Gastroesophageal sphincter (tissue), 3 donors: Measurements from ENCODE around the gene BAIAP2L1.

Experiments used
- CTCF ChIP-seq, 4 experiments: fragments of 200-600 bp in 2 of 4; fragments of 450-650 bp in 2 of 4; sonication (generic) in 1 of 4; IDR thresholded peaks; one replicate each; pipeline ENCODE4 v1.5.1; 2017 to 2019; ENCODE audit warnings: antibody characterized with exemption in 4 of 4, mild to moderate bottlenecking in 2 of 4, moderate library complexity in 2 of 4
- EP300 ChIP-seq: sonication (generic); formaldehyde crosslinking; IDR thresholded peaks from one replicate; pipeline ENCODE4 v1.6.1; 2017; ENCODE audit warnings: antibody characterized with exemption, mild to moderate bottlenecking
- POLR2AphosphoS5 ChIP-seq: sonication (generic); formaldehyde crosslinking; IDR thresholded peaks from one replicate; pipeline ENCODE4 v1.6.1; 2017; ENCODE audit warnings: antibody characterized with exemption

- TF ChIP-seq CTCF (IDR thresholded peaks at IDR 0.05) = no peak
- TF ChIP-seq EP300 = no peak
- TF ChIP-seq POLR2AphosphoS5 = no peak
Measured at GRCh38 chr7:98398567-98399372, 2.1 kb downstream of the BAIAP2L1 start.
